ENCODE data around the gene RGPD4.

RGPD4 gene

GRCh38 chr2:107931412-107931811, 104.7 kb downstream of the RGPD4 start:
- no peak for DNase-seq

GRCh38 chr2:107932488-107932887, 105.8 kb downstream of the RGPD4 start:
- no peak for DNase-seq

- DNase-seq = no peak
Measured at GRCh38 chr2:107932979-107933378, 106.3 kb downstream of the RGPD4 start.

GRCh38 chr2:107936433-107937359, 110.0 kb downstream of the RGPD4 start:
- no peak for DNase-seq

Measured in activated effector memory CD4-positive, alpha-beta T cell treated with Interleukin-2 at 50 U/mL for 16 hours (primary cell).